Sigmoid colon (tissue), 4 donors: ENCODE results near the gene TEX261.

Experiments used
- CTCF ChIP-seq, 4 experiments: fragments of 450-650 bp in 3 of 4; fragments of 200-600 bp in 1 of 4; IDR thresholded peaks; one replicate each; pipeline ENCODE4 v1.5.1; 2016 to 2019; ENCODE audit warnings: antibody characterized with exemption in 4 of 4, mild to moderate bottlenecking in 3 of 4, moderate library complexity in 2 of 4
- EP300 ChIP-seq, 4 donors: sonication (generic); formaldehyde crosslinking; IDR thresholded peaks; one replicate each; pipeline ENCODE4 v1.6.1; 2017; ENCODE audit warnings: antibody characterized with exemption in 4 of 4

GRCh38 chr2:70942396-70943204, 52.1 kb downstream of the TEX261 start:
- no peak for TF ChIP-seq EP300 (IDR thresholded peaks at IDR 0.05)
- TF ChIP-seq CTCF (IDR thresholded peaks at IDR 0.05): no peak
